T-helper 9 cell (primary cell): ENCODE measurements around the gene ZNF44.

Experiments used
- DNase-seq: peaks from one replicate; pipeline ENCODE4 v3.0.0-alpha.2; 2020

Gene ZNF44

GRCh38 chr19:12260861-12261260 is 33.8 kb downstream of the ZNF44 start:
- DNase-seq, result no peak

GRCh38 chr19:12260236-12260635 is 34.4 kb downstream of the ZNF44 start:
- no peak for DNase-seq

- no peak for DNase-seq
These were observed 39.3 kb downstream of the ZNF44 start for GRCh38 chr19:12255372-12255771.

GRCh38 chr19:12247644-12248222 is 47.0 kb downstream of the ZNF44 start:
- no peak for DNase-seq

- no peak for DNase-seq
These were observed 50.3 kb downstream of the ZNF44 start for GRCh38 chr19:12244370-12244769.

GRCh38 chr19:12237143-12237839 is 57.4 kb downstream of the ZNF44 start:
- no peak for DNase-seq

GRCh38 chr19:12232961-12233360 is 61.7 kb downstream of the ZNF44 start:
- DNase-seq, result no peak

GRCh38 chr19:12230751-12231733 is 63.6 kb downstream of the ZNF44 start:
- no peak for DNase-seq

- DNase-seq, result no peak
These were observed 64.7 kb downstream of the ZNF44 start for GRCh38 chr19:12229990-12230389.

GRCh38 chr19:12224676-12225075 is 70.0 kb downstream of the ZNF44 start:
- DNase-seq, result no peak

GRCh38 chr19:12222980-12223630 is 71.6 kb downstream of the ZNF44 start:
- DNase-seq, result no peak
